HG03025 (cell line): Measurements from ENCODE around the gene COG5.
"Not testable (repeated sequence)": the region's sequence is repeated elsewhere in the genome, so short reads cannot be mapped to it uniquely, and the experiment has no call there.

Experiments
- ATAC-seq: cut with Tn5 transposase; IDR thresholded peaks from one replicate; pipeline ENCODE4 v1.9.1; 2021; ENCODE audit warnings: mild to moderate bottlenecking, moderate library complexity; ENCODE audit not compliant: unreplicated experiment, low FRiP score

Gene COG5

GRCh38 chr7:107580716-107581383 lies 17.1 kb upstream of the COG5 start:
- no peak for ATAC-seq

- peak; percentile 90 for ATAC-seq
These were observed 16.4 kb upstream of the COG5 start, which contains the start of gene BCAP29 for GRCh38 chr7:107579885-107580715. Gene BCAP29 (plus strand): TSS chr7:107580246. CDS start chr7:107580773, 527 bp downstream.

- ATAC-seq = no peak
These were observed 15.8 kb upstream of the COG5 start for GRCh38 chr7:107579554-107579884.

- no peak for ATAC-seq
These were observed 9.8 kb upstream of the COG5 start for GRCh38 chr7:107573537-107573936.

- no peak for ATAC-seq
These were observed 6.6 kb upstream of the COG5 start for GRCh38 chr7:107570298-107570697.

- ATAC-seq = no peak
These were observed 1.0 kb upstream of the COG5 start for GRCh38 chr7:107564553-107565298.

- ATAC-seq = peak; percentile 63
These were observed 492 bp downstream of the COG5 start for GRCh38 chr7:107563081-107563774.

- ATAC-seq = no peak
These were observed 2.7 kb downstream of the COG5 start for GRCh38 chr7:107560898-107561516.

- ATAC-seq = no peak
These were observed 3.9 kb downstream of the COG5 start for GRCh38 chr7:107559864-107560263.

GRCh38 chr7:107555893-107556292 lies 7.8 kb downstream of the COG5 start:
- ATAC-seq = no peak

GRCh38 chr7:107551936-107552335 lies 11.8 kb downstream of the COG5 start:
- ATAC-seq = no peak

GRCh38 chr7:107544848-107545591 lies 18.7 kb downstream of the COG5 start:
- ATAC-seq = no peak

- ATAC-seq = no peak
These were observed 20.3 kb downstream of the COG5 start for GRCh38 chr7:107543338-107543993.

GRCh38 chr7:107538001-107538400 lies 25.7 kb downstream of the COG5 start:
- no peak for ATAC-seq

- ATAC-seq = not testable (repeated sequence)
These were observed 26.5 kb downstream of the COG5 start for GRCh38 chr7:107537228-107537627.

- ATAC-seq = no peak
These were observed 29.6 kb downstream of the COG5 start for GRCh38 chr7:107534139-107534538.

- ATAC-seq = no peak
These were observed 33.0 kb downstream of the COG5 start for GRCh38 chr7:107530751-107531150.

GRCh38 chr7:107528461-107528860 lies 35.3 kb downstream of the COG5 start:
- no peak for ATAC-seq

GRCh38 chr7:107527196-107527595 lies 36.5 kb downstream of the COG5 start:
- ATAC-seq = no peak
